Testis (tissue), 3 donors: ENCODE results near the gene PSMD1. TPM values are rescaled to one million over a fixed set of nuclear protein-coding genes. Genes with fewer than 3 reads are reported as not detected.
"Not testable (repeated sequence)": the region's sequence is repeated elsewhere in the genome, so short reads cannot be mapped to it uniquely, and the experiment has no call there.

Source experiments
- DNase-seq: peaks from one replicate; pipeline ENCODE4 v3.0.0-alpha.2; 2019
- H3K27ac ChIP-seq, 2 donors: fragments of 200-600 bp; sonication (generic); one replicate each; pipeline ENCODE4 v1.5.1; 2019
- H3K27me3 ChIP-seq: fragments of 200-600 bp; sonication (generic); one replicate; pipeline ENCODE4 v1.5.1; 2019
- H3K36me3 ChIP-seq: fragments of 200-600 bp; sonication (generic); one replicate; pipeline ENCODE4 v1.5.1; 2017; ENCODE audit warnings: low read depth; ENCODE audit errors: missing control alignments
- H3K4me1 ChIP-seq: fragments of 200-600 bp; sonication (generic); one replicate; pipeline ENCODE4 v1.5.1; 2019
- H3K4me3 ChIP-seq, 2 donors: fragments of 200-600 bp; sonication (generic); one replicate each; pipeline ENCODE4 v1.5.1; 2017 to 2019
- H3K9me3 ChIP-seq: fragments of 200-600 bp; sonication (generic); one replicate; pipeline ENCODE4 v1.5.1; 2017
- CTCF ChIP-seq, 3 experiments: fragments of 450-650 bp in 2 of 3; fragments of 200-600 bp in 1 of 3; sonication (generic) in 1 of 3; IDR thresholded peaks; one replicate each; pipeline ENCODE4 v1.5.1; 2016 to 2019; ENCODE audit warnings: antibody characterized with exemption in 3 of 3, mild to moderate bottlenecking in 2 of 3, moderate library complexity in 1 of 3
- POLR2A ChIP-seq: fragments of 450-650 bp; IDR thresholded peaks from one replicate; pipeline ENCODE4 v1.6.1; 2017; ENCODE audit warnings: antibody characterized with exemption, mild to moderate bottlenecking, moderate library complexity
- WGBS, 2 donors: methylation state at CpG; one replicate each; pipeline ENCODE4 v1.1.5; 2018; 5-methylcytosine and 5-hydroxymethylcytosine counted together
- intact Hi-C: fragments of 100-400 bp; cut with DNase I; formaldehyde crosslinking; loops from one replicate; pipeline ENCODE4 v1.15.1; 2023; ENCODE audit warnings: low total_unique reads
- polyA plus RNA-seq: library from polyadenylated mRNA; stranded (reverse); fragments of 350-450 nt; fragmentation: Illumina TruSeq; extraction: RNeasy Lipid Tissue Mini Kit (QIAGEN cat#74804); gene quantifications from one replicate; pipeline ENCODE4 v1.2.3, GENCODE V29; 2014; ENCODE audit warnings: low read depth, low replicate concordance; ENCODE audit not compliant: insufficient read depth
- total RNA-seq, 2 donors: library from RNA; depleted of rRNA; stranded (reverse); fragments of >200 nt; gene quantifications; one replicate each; pipeline ENCODE4 v1.2.3, GENCODE V29; 2016

PSMD1 gene
- total and polyA plus RNA-seq, 3 donors from 2014 or later, result 60.8 to 69.6 (median 66.8) TPM

- intact Hi-C loops, result no loop called here
- Histone ChIP-seq H3K36me3 (no peaks in the 10 kb centered on the region), H3K27me3 (no peaks in the 10 kb centered on the region), H3K4me3 (no peak overlapping the region), H3K9me3 (no peaks in the 10 kb centered on the region), H3K4me1 (no peaks in the 10 kb centered on the region), H3K27ac (no peak overlapping the region)
- TF ChIP-seq POLR2A (no peak), CTCF (IDR thresholded peaks at IDR 0.05) (no peak)
- WGBS, 2 donors, result 90 to 98% methylated on average over 3 of the region's 3 CpGs
- no peak for DNase-seq
Observed at GRCh38 chr2:231018184-231018583, 38.5 kb upstream of the PSMD1 start.

GRCh38 chr2:231025059-231025458, 31.6 kb upstream of the PSMD1 start:
- H3K4me1 ChIP-seq, H3K4me3 ChIP-seq, H3K36me3 ChIP-seq, H3K27ac ChIP-seq, H3K9me3 ChIP-seq, intact Hi-C loops, DNase-seq, H3K27me3 ChIP-seq: not testable (repeated sequence)
- 96 to 98% methylated on average over 3 of the region's 3 CpGs for WGBS, 2 donors

- no peak for DNase-seq
- no peak overlapping the region for H3K4me3 ChIP-seq
- H3K4me1 ChIP-seq, result no peaks in the 10 kb centered on the region
- H3K9me3 ChIP-seq, result no peaks in the 10 kb centered on the region
- intact Hi-C loops, result no loop called here
- H3K27ac ChIP-seq, result no peak overlapping the region
- no peaks in the 10 kb centered on the region for H3K36me3 ChIP-seq
- TF ChIP-seq CTCF (IDR thresholded peaks at IDR 0.05), result no peak
- TF ChIP-seq POLR2A, result no peak
- no peaks in the 10 kb centered on the region for H3K27me3 ChIP-seq
Observed at GRCh38 chr2:231028889-231029288, 27.8 kb upstream of the PSMD1 start.

- no peaks in the 10 kb centered on the region for H3K4me1 ChIP-seq
- no peaks in the 10 kb centered on the region for H3K27me3 ChIP-seq
- H3K27ac ChIP-seq, result no peak overlapping the region
- TF ChIP-seq POLR2A, result no peak
- no peak for TF ChIP-seq CTCF (IDR thresholded peaks at IDR 0.05)
- H3K9me3 ChIP-seq, result no peaks in the 10 kb centered on the region
- intact Hi-C loops, result no loop called here
- H3K36me3 ChIP-seq, result no peaks in the 10 kb centered on the region
- peak; percentile 50 for DNase-seq
- no peak overlapping the region for H3K4me3 ChIP-seq
- 33 to 62% methylated on average over 9 of the region's 9 CpGs for WGBS, 2 donors
Observed at GRCh38 chr2:231029563-231029962, 27.1 kb upstream of the PSMD1 start.

GRCh38 chr2:231030725-231031124, 25.9 kb upstream of the PSMD1 start:
- intact Hi-C loops, result no loop called here
- H3K4me3 ChIP-seq, result no peak overlapping the region
- no peaks in the 10 kb centered on the region for H3K4me1 ChIP-seq
- TF ChIP-seq POLR2A (no peak), CTCF (IDR thresholded peaks at IDR 0.05) (no peak)
- no peaks in the 10 kb centered on the region for H3K36me3 ChIP-seq
- H3K27me3 ChIP-seq, result no peaks in the 10 kb centered on the region
- H3K9me3 ChIP-seq, result no peaks in the 10 kb centered on the region
- WGBS, 2 donors, result 69 to 95% methylated on average over 3 of the region's 3 CpGs
- no peak overlapping the region for H3K27ac ChIP-seq
- DNase-seq, result no peak
